Nephron progenitor cell (in vitro differentiated cells): ENCODE measurements around the gene DLL3.
A peak's percentile ranks its signal among the peaks of the same experiment; 100 is the strongest.

Experiments used
- DNase-seq: peaks from one replicate; pipeline ENCODE4 v3.0.0; 2021
- H3K27ac Mint-ChIP-seq: 2 replicates; pipeline ENCODE4 v1.8.0; 2021; ENCODE audit warnings: mild to moderate bottlenecking, moderate library complexity, mixed read lengths
- H3K27me3 Mint-ChIP-seq: 2 replicates; pipeline ENCODE4 v1.8.0; 2021; ENCODE audit warnings: mild to moderate bottlenecking, low read depth, mixed read lengths; ENCODE audit not compliant: poor library complexity
- H3K36me3 Mint-ChIP-seq: 2 replicates; pipeline ENCODE4 v1.8.0; 2021; ENCODE audit warnings: low read depth, mixed read lengths
- H3K4me1 Mint-ChIP-seq: 2 replicates; pipeline ENCODE4 v1.8.0; 2021; ENCODE audit warnings: mixed read lengths
- H3K4me3 Mint-ChIP-seq: 2 replicates; pipeline ENCODE4 v1.8.0; 2021; ENCODE audit warnings: mild to moderate bottlenecking, moderate library complexity, mixed read lengths
- H3K9me3 Mint-ChIP-seq: 2 replicates; pipeline ENCODE4 v1.8.0; 2021; ENCODE audit warnings: mild to moderate bottlenecking, moderate library complexity, mixed read lengths
- TF ChIP-seq, protein P1 (sequence below): fragments of 200-600 bp; sonication (generic); IDR thresholded peaks from 2 replicates; pipeline ENCODE4 v1.5.0; 2021; ENCODE audit warnings: antibody characterized with exemption

DLL3 gene

DNA sequence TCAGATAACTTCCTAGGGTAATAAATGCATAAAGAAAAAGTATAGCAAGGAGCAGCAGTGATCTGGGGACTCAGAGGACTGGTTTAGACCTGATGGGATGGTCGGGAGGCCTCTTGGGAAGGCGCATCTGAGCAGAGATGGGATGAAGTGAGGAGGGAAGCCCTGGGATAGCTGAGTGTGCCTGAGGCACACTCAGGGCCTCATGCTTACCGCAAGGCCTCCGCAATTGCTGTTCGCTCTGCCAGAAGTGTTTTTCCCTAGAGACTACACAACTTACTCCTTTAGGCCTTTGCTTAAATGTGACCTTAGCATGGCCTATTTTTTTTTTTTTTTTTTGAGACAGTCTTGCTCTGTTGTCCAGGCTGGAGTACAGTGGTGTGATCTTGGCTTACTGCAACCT is 4.1 kb upstream of the DLL3 start:
- Mint-ChIP-seq H3K4me3 (no peak overlapping the region), H3K27me3 (no peaks in the 10 kb centered on the region), H3K27ac (peak overlapping the region; percentile 82), H3K4me1 (peaks cover 28% of the 10 kb centered on the region), H3K36me3 (peaks cover 10% of the 10 kb centered on the region), H3K9me3 (no peaks in the 10 kb centered on the region)
- TF ChIP-seq, protein P1, sequence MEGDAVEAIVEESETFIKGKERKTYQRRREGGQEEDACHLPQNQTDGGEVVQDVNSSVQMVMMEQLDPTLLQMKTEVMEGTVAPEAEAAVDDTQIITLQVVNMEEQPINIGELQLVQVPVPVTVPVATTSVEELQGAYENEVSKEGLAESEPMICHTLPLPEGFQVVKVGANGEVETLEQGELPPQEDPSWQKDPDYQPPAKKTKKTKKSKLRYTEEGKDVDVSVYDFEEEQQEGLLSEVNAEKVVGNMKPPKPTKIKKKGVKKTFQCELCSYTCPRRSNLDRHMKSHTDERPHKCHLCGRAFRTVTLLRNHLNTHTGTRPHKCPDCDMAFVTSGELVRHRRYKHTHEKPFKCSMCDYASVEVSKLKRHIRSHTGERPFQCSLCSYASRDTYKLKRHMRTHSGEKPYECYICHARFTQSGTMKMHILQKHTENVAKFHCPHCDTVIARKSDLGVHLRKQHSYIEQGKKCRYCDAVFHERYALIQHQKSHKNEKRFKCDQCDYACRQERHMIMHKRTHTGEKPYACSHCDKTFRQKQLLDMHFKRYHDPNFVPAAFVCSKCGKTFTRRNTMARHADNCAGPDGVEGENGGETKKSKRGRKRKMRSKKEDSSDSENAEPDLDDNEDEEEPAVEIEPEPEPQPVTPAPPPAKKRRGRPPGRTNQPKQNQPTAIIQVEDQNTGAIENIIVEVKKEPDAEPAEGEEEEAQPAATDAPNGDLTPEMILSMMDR, result no peak
- DNase-seq, result no peak

DNA sequence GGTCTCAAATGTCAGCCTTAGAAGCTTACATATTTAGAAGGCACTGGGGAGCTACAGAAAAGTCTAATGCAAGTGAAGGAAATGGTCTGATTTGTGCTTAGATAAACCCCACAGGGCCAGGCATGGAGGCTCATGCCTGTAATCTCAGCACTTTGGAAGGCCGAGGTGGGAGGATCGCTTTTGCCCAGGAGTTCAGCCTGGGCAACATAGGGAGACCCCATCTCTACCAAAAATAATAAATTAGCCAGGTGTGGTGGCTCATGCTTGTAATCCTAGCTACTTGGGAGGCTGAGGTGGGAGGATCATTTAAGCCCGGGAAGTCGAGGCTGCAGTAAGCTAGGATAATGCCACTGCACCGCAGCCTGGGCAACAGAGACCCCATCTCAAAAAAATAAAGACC is 2.7 kb upstream of the DLL3 start:
- Mint-ChIP-seq H3K27ac (no peak overlapping the region), H3K36me3 (peaks cover 10% of the 10 kb centered on the region), H3K27me3 (peaks cover 3% of the 10 kb centered on the region), H3K9me3 (no peaks in the 10 kb centered on the region), H3K4me1 (peaks cover 31% of the 10 kb centered on the region), H3K4me3 (no peak overlapping the region)
- TF ChIP-seq, protein P1, result no peak
- DNase-seq, result no peak

DNA sequence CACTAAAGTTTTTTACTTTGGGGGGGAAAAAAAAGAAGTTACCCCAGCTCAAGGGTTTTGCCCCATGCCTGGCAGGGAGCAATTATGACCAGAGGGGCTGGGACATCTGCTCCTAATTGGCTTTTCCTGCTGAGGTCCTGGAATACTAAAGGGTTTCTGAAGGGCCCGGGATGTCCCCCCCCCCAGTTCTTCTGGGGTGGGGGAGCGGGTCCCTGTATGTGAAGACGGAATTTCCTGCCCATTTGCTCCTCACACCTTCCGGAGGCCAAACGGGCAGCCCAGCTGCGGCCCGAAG is 1.1 kb upstream of the DLL3 start:
- TF ChIP-seq, protein P1, result no peak
- H3K4me1 Mint-ChIP-seq, result peaks cover 31% of the 10 kb centered on the region
- no peak for DNase-seq
- H3K4me3 Mint-ChIP-seq, result peak overlapping the region; percentile 42
- no peaks in the 10 kb centered on the region for H3K9me3 Mint-ChIP-seq
- H3K27me3 Mint-ChIP-seq, result peaks cover 3% of the 10 kb centered on the region
- no peak overlapping the region for H3K27ac Mint-ChIP-seq
- H3K36me3 Mint-ChIP-seq, result peaks cover 17% of the 10 kb centered on the region

DNA sequence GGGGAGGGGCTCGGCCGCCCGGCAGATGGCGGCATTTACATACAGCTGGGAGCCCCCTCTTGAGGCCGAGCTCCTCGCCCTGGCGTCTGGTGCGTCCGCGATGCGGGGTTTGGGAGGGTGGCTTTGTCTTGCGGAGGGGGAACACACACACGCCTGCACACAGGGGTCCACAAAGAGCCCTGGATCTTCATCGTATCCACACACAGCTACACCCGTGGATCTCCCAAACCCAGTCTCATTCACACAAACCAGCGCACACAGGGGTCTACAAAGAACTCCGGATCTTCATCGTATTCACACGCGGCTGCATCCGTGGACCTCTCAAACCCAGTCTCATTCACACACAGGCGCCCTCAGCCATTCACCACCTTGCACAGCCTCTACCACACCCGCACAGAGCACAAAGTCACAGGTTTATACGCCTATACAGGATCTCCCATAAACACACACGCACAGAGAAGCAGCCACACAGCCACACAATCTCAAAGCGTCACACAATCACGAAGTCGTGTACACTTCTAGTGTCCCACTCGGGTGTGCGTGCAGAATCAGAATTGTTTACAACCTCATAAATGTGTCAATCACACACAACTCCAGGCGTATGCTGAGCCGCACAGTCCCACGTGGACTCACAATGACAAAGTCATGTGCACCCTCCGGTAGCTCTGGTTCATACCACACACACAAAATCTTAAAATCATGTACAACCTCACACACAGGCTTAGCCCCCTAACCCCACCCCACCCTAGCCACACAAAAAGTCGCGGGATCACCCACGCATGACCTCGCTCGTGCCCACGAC is 550 bp upstream of the DLL3 start:
- H3K36me3 Mint-ChIP-seq, result peaks cover 13% of the 10 kb centered on the region
- peak overlapping the region; percentile 93 for H3K4me3 Mint-ChIP-seq
- DNase-seq, result peak; percentile 78
- H3K4me1 Mint-ChIP-seq, result peaks cover 32% of the 10 kb centered on the region
- no peaks in the 10 kb centered on the region for H3K9me3 Mint-ChIP-seq
- TF ChIP-seq, protein P1, result peak; percentile 23
- H3K27ac Mint-ChIP-seq, result peak overlapping the region; percentile 86
- peaks cover 3% of the 10 kb centered on the region for H3K27me3 Mint-ChIP-seq

DNA sequence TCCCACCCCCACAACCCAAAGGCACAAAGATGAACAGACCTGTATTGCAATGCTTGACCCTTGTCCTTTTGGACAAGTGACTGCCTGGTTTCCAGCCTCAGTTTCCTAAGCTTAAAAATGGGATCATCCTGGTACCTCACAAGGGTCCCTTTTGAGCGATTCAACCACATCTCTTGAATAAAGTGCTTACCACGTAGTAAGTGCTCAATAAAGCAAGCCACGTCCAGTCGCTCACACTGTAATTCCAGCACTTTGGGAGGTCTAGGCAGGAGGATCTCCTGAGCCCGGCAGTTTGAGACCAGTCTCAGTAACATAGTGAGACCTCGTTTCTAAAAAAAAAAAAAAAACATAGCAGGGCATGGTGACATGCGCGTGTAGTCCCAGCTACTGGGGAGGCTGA is 1.2 kb downstream of the DLL3 start:
- no peak for DNase-seq
- TF ChIP-seq, protein P1, result no peak
- H3K9me3 Mint-ChIP-seq, result no peaks in the 10 kb centered on the region
- H3K36me3 Mint-ChIP-seq, result peaks cover 25% of the 10 kb centered on the region
- H3K4me1 Mint-ChIP-seq, result peaks cover 33% of the 10 kb centered on the region
- H3K27ac Mint-ChIP-seq, result no peak overlapping the region
- peak overlapping the region; percentile 93 for H3K4me3 Mint-ChIP-seq
- H3K27me3 Mint-ChIP-seq, result peaks cover 8% of the 10 kb centered on the region

DNA sequence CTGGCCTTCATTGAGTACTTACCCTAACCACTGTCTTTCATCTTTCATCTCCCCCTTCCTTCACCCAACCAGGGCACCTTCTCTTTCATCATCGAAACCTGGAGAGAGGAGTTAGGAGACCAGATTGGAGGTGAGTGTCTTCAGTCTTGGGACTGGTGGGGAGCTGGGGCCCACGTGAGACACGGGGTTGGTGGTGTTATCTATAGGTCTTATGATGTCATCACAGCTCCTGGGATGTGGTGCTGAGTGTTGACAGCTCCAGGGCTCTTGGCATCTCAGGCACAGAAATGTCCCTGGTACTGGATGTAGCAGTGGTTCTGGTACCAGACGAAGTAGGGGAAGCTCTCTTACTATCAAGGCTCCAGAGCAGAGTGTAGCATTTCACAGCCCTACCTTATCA is 1.8 kb downstream of the DLL3 start:
- no peak overlapping the region for H3K27ac Mint-ChIP-seq
- H3K27me3 Mint-ChIP-seq, result peaks cover 10% of the 10 kb centered on the region

More for the DNA sequence above, 1.8 kb downstream of the DLL3 start:
- peaks cover 28% of the 10 kb centered on the region for H3K36me3 Mint-ChIP-seq
- DNase-seq, result no peak
- peak overlapping the region; percentile 68 for H3K4me3 Mint-ChIP-seq
- H3K4me1 Mint-ChIP-seq, result peaks cover 33% of the 10 kb centered on the region
- peaks cover 1% of the 10 kb centered on the region for H3K9me3 Mint-ChIP-seq
- TF ChIP-seq, protein P1, result no peak
